C4-2B (cell line): Measurements from ENCODE around the gene LBHD2.

Source experiments
- CTCF ChIP-seq: fragments of 450-650 bp; conservative IDR thresholded peaks from 2 replicates; pipeline ENCODE4 v1.5.1; 2017; ENCODE audit warnings: mild to moderate bottlenecking
- ZFX ChIP-seq: fragments of 450-650 bp; IDR thresholded peaks from 2 replicates; pipeline ENCODE4 v1.6.1; 2017

GRCh38 chr14:103068351-103069073, 15.5 kb upstream of the LBHD2 start:
- TF ChIP-seq CTCF (no peak), ZFX (no peak)
